ENCODE results near the gene SAMD4A. TPM values are rescaled to one million over a fixed set of nuclear protein-coding genes. Genes with fewer than 3 reads are reported as not detected.

SAMD4A gene
- total RNA-seq, 1 experiment from 2014 or later = 9.6 TPM

GRCh38 chr14:54784060-54784459 lies 217.1 kb downstream of the SAMD4A start:
- TF ChIP-seq CTCF (conservative IDR thresholded peaks at IDR 0.05) = no peak
- Histone ChIP-seq H3K27ac (ENCODE audit: insufficient read length, low read depth, low read length) (no peak overlapping the region), H2AFZ (ENCODE audit: low read length) (no peak overlapping the region), H3K23me2 (ENCODE audit: insufficient read length, low read depth, low read length, poor library complexity, severe bottlenecking) (no peaks in the 10 kb centered on the region), H3K79me1 (ENCODE audit: insufficient read depth, low read depth, low read length, poor library complexity, severe bottlenecking) (no peaks in the 10 kb centered on the region), H2BK15ac (ENCODE audit: low read depth, low read length) (no peak overlapping the region), H3K27me3 (ENCODE audit: insufficient read depth, low read length) (no peaks in the 10 kb centered on the region), H3K18ac (ENCODE audit: insufficient read length, low read depth, low read length) (no peak overlapping the region), H2BK20ac (ENCODE audit: low read depth, low read length, poor library complexity, severe bottlenecking) (no peak overlapping the region), H4K91ac (ENCODE audit: insufficient read length, low read depth, low read length) (no peak overlapping the region), H3K9me3 (ENCODE audit: control insufficient read depth, low read depth, low read length) (no peaks in the 10 kb centered on the region), H3K4me1 (ENCODE audit: insufficient read depth, low read length) (no peaks in the 10 kb centered on the region), H3K4me2 (ENCODE audit: insufficient read depth, insufficient read length, low read length) (no peak overlapping the region), H4K8ac (replicated peaks; ENCODE audit: insufficient read length, low read depth, low read length) (no peak overlapping the region), H3K56ac (ENCODE audit: insufficient read length, low read depth, low read length) (no peak overlapping the region), H2AK5ac (ENCODE audit: insufficient read length, low read length) (no peak overlapping the region), H3K79me2 (ENCODE audit: insufficient read depth, low read length) (no peaks in the 10 kb centered on the region), H2BK12ac (ENCODE audit: insufficient read length, low read depth, low read length) (no peak overlapping the region), H4K5ac (ENCODE audit: insufficient read length, low read depth, low read length) (no peak overlapping the region), H2BK120ac (ENCODE audit: low read depth, low read length, poor library complexity, severe bottlenecking) (no peak overlapping the region), H3K23ac (ENCODE audit: insufficient read length, low read depth, low read length) (no peak overlapping the region), H3T11ph (ENCODE audit: low read length) (no peak overlapping the region), H3K14ac (ENCODE audit: insufficient read depth, low read length) (no peak overlapping the region), H3K4ac (ENCODE audit: low read depth, low read length) (no peak overlapping the region), H4K20me1 (ENCODE audit: control insufficient read depth, insufficient read depth, insufficient read length) (no peaks in the 10 kb centered on the region), H2BK5ac (ENCODE audit: insufficient read length, low read length) (no peak overlapping the region), H3K9ac (ENCODE audit: extremely low read depth, insufficient read length, low read length) (no peak overlapping the region)
- Mint-ChIP-seq H3K27ac (no peak overlapping the region; a peak in 1 of 7 replicates), H3K4me1 (peaks cover 8% of the 10 kb centered on the region in 2 experiments), H3K36me3 (ENCODE audit: insufficient read depth in 1 of 3, low read depth in 3 of 3) (0 out of 7 replicates have a peak, but pooled peaks cover 0 to 2% (median 0%) of the 10 kb centered on the region in 3 experiments), H3K4me3 (no peak overlapping the region), H3K27me3 (ENCODE audit: low read depth) (no peaks in the 10 kb centered on the region), H3K9me3 (no peaks in the 10 kb centered on the region)
- DNase-seq = no peak
- WGBS (ENCODE audit: extremely low coverage, insufficient read length, low lambda C conversion rate) = no CpG with 5 or more reads among the region's 6 CpGs
